ENCODE results near the gene CDH4. TPM values are rescaled to one million over a fixed set of nuclear protein-coding genes. Genes with fewer than 3 reads are reported as not detected.

The CDH4 gene
- total and polyA plus RNA-seq, 2 donors (not counting 1 experiment from before 2014, with no cell fraction given) = not detected

GRCh38 chr20:61444637-61445036, 192.6 kb downstream of the CDH4 start:
- ATAC-seq (ENCODE audit: low read depth) (no peak), DNase-seq (no peak)
- H3K27ac ChIP-seq (ENCODE audit: low read length in 2 of 2) = no peak overlapping the region
- H2AFZ ChIP-seq (ENCODE audit: insufficient read depth, low read depth, low read length, poor library complexity, severe bottlenecking) = no peak overlapping the region
- Mint-ChIP-seq H3K27ac (no peak overlapping the region), H3K4me1 (no peaks in the 10 kb centered on the region), H3K4me3 (no peak overlapping the region), H3K9me3 (ENCODE audit: insufficient read depth) (no peaks in the 10 kb centered on the region), H3K27me3 (no peaks in the 10 kb centered on the region)
- H3K4me3 ChIP-seq (ENCODE audit: control extremely low read depth in 1 of 5, extremely low read depth in 1 of 5, insufficient read depth in 1 of 5, low read depth in 2 of 5, low read length in 4 of 5) = no peak overlapping the region
- WGBS (ENCODE audit: insufficient coverage) = 94% methylated on average over 5 of the region's 5 CpGs
- intact Hi-C loops (cut with micrococcal nuclease) = no loop called here
- H4K20me1 ChIP-seq (ENCODE audit: control insufficient read depth, insufficient read depth, low read length, poor library complexity, severe bottlenecking) = no peaks in the 10 kb centered on the region
- no peak overlapping the region for H3K9ac ChIP-seq (ENCODE audit: low read length)
- H3K4me2 ChIP-seq (replicated peaks; ENCODE audit: low read depth, low read length, poor library complexity, severe bottlenecking) = no peak overlapping the region
- H3K9me3 ChIP-seq (ENCODE audit: control extremely low read depth in 1 of 3, control insufficient read depth in 2 of 3, insufficient read depth in 1 of 3, low read length in 2 of 3) = peaks cover 0 to 19% (median 0%) of the 10 kb centered on the region in 3 donors
- ChIA-PET POLR2A (no interaction called here), CTCF (no interaction called here)
- TF ChIP-seq EZH2 (IDR thresholded peaks at IDR 0.05; ENCODE audit: borderline replicate concordance, insufficient read depth, low read depth, low read length, poor library complexity, severe bottlenecking) (no peak), CTCF (IDR thresholded peaks at IDR 0.05) (no peak)
- no peaks in the 10 kb centered on the region for H3K4me1 ChIP-seq (ENCODE audit: control insufficient read depth in 2 of 2, insufficient read depth in 2 of 2, low read length in 2 of 2)
- no peaks in the 10 kb centered on the region for H3K27me3 ChIP-seq (replicated peaks in 1 of 4; ENCODE audit: control extremely low read depth in 1 of 4, control insufficient read depth in 3 of 4, insufficient read depth in 4 of 4, low read length in 3 of 4)
- no peaks in the 10 kb centered on the region for H3K79me2 ChIP-seq (ENCODE audit: control insufficient read depth, insufficient read depth, low read length)
- no peaks in the 10 kb centered on the region for H3K36me3 ChIP-seq (replicated peaks in 1 of 2; ENCODE audit: control extremely low read depth in 1 of 2, control insufficient read depth in 1 of 2, extremely low read depth in 1 of 2, insufficient read depth in 2 of 2, low read length in 1 of 2)

GRCh38 chr20:61445138-61445537, 193.1 kb downstream of the CDH4 start:
- H3K9me3 Mint-ChIP-seq (ENCODE audit: insufficient read depth) = no peaks in the 10 kb centered on the region
- Histone ChIP-seq H3K4me1 (ENCODE audit: control insufficient read depth in 2 of 2, insufficient read depth in 2 of 2, low read length in 2 of 2) (no peaks in the 10 kb centered on the region), H3K9me3 (ENCODE audit: control extremely low read depth in 1 of 3, control insufficient read depth in 2 of 3, insufficient read depth in 1 of 3, low read length in 2 of 3) (peaks cover 0 to 23% (median 4%) of the 10 kb centered on the region in 3 donors), H3K27ac (ENCODE audit: low read length in 2 of 2) (no peak overlapping the region), H3K4me3 (ENCODE audit: control extremely low read depth in 1 of 5, extremely low read depth in 1 of 5, insufficient read depth in 1 of 5, low read depth in 2 of 5, low read length in 4 of 5) (no peak overlapping the region), H3K4me2 (replicated peaks; ENCODE audit: low read depth, low read length, poor library complexity, severe bottlenecking) (no peak overlapping the region), H3K27me3 (replicated peaks in 1 of 4; ENCODE audit: control extremely low read depth in 1 of 4, control insufficient read depth in 3 of 4, insufficient read depth in 4 of 4, low read length in 3 of 4) (no peaks in the 10 kb centered on the region), H3K79me2 (ENCODE audit: control insufficient read depth, insufficient read depth, low read length) (no peaks in the 10 kb centered on the region), H2AFZ (ENCODE audit: insufficient read depth, low read depth, low read length, poor library complexity, severe bottlenecking) (no peak overlapping the region), H3K36me3 (replicated peaks in 1 of 2; ENCODE audit: control extremely low read depth in 1 of 2, control insufficient read depth in 1 of 2, extremely low read depth in 1 of 2, insufficient read depth in 2 of 2, low read length in 1 of 2) (no peaks in the 10 kb centered on the region), H3K9ac (ENCODE audit: low read length) (no peak overlapping the region), H4K20me1 (ENCODE audit: control insufficient read depth, insufficient read depth, low read length, poor library complexity, severe bottlenecking) (no peaks in the 10 kb centered on the region)
- H3K4me1 Mint-ChIP-seq = no peaks in the 10 kb centered on the region
- H3K27ac Mint-ChIP-seq = no peak overlapping the region
- POLR2A ChIA-PET = no interaction called here
- H3K27me3 Mint-ChIP-seq = no peaks in the 10 kb centered on the region
- H3K4me3 Mint-ChIP-seq = no peak overlapping the region
- no peak for ATAC-seq (ENCODE audit: low read depth)
- DNase-seq = no peak
- CTCF ChIA-PET = no interaction called here
- TF ChIP-seq CTCF (IDR thresholded peaks at IDR 0.05) = no peak
- no peak for TF ChIP-seq EZH2 (IDR thresholded peaks at IDR 0.05; ENCODE audit: borderline replicate concordance, insufficient read depth, low read depth, low read length, poor library complexity, severe bottlenecking)
- intact Hi-C loops (cut with micrococcal nuclease) = no loop called here
- WGBS (ENCODE audit: insufficient coverage) = 77% methylated on average over 4 of the region's 6 CpGs

Data from B cell (primary cell).